Hepatocyte (in vitro differentiated cells): ENCODE results near the gene PLA2G4A.

ENCODE experiments used
- EZH2 ChIP-seq: fragments of 200-600 bp; sonication (generic); IDR thresholded peaks from 2 replicates; pipeline ENCODE4 v1.6.1; 2016; ENCODE audit warnings: antibody characterized with exemption, mild to moderate bottlenecking, borderline replicate concordance
- TF ChIP-seq, protein P1 (sequence below): fragments of 200-600 bp; sonication (generic); IDR thresholded peaks from 2 replicates; pipeline ENCODE4 v1.5.1; 2016; ENCODE audit warnings: antibody characterized with exemption, mild to moderate bottlenecking; ENCODE audit not compliant: poor library complexity

DNA sequence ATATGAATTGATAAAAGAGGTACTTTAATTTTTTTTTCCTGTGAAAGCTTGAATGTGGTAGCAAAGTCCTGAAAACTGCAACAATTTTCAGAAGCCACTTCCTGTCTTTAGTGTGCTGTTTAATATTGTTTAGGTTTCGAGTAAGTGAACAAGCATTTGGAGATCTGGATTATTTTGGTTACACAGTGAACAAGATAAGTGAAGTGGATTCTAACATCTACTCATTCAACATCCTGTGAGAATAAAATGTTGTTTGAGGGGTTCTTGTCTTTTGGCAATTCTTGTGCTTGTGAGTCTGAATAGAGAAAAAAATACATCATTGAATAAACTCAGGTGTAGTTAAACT, 35.2 kb upstream of the PLA2G4A start:
- TF ChIP-seq, protein P1, sequence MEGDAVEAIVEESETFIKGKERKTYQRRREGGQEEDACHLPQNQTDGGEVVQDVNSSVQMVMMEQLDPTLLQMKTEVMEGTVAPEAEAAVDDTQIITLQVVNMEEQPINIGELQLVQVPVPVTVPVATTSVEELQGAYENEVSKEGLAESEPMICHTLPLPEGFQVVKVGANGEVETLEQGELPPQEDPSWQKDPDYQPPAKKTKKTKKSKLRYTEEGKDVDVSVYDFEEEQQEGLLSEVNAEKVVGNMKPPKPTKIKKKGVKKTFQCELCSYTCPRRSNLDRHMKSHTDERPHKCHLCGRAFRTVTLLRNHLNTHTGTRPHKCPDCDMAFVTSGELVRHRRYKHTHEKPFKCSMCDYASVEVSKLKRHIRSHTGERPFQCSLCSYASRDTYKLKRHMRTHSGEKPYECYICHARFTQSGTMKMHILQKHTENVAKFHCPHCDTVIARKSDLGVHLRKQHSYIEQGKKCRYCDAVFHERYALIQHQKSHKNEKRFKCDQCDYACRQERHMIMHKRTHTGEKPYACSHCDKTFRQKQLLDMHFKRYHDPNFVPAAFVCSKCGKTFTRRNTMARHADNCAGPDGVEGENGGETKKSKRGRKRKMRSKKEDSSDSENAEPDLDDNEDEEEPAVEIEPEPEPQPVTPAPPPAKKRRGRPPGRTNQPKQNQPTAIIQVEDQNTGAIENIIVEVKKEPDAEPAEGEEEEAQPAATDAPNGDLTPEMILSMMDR: no peak
- no peak for TF ChIP-seq EZH2
